ENCODE results near the gene MAP2K2.

Gene MAP2K2

GRCh38 chr19:4046362-4046691, 77.6 kb downstream of the MAP2K2 start:
- no peak for DNase-seq (ENCODE audit: extremely low read depth, low read depth)
- TF ChIP-seq CTCF (IDR thresholded peaks at IDR 0.05; ENCODE audit: low read depth, low read length): no peak

- no peak for TF ChIP-seq CTCF (IDR thresholded peaks at IDR 0.05; ENCODE audit: low read depth, low read length)
- DNase-seq (ENCODE audit: extremely low read depth, low read depth): no peak
These were observed 78.1 kb downstream of the MAP2K2 start for GRCh38 chr19:4045597-4046361.

- no peak for DNase-seq (ENCODE audit: extremely low read depth, low read depth)
- TF ChIP-seq CTCF (IDR thresholded peaks at IDR 0.05; ENCODE audit: low read depth, low read length): no peak
These were observed 78.9 kb downstream of the MAP2K2 start for GRCh38 chr19:4044990-4045465.

GRCh38 chr19:4043966-4044715, 79.8 kb downstream of the MAP2K2 start:
- TF ChIP-seq CTCF (IDR thresholded peaks at IDR 0.05; ENCODE audit: low read depth, low read length): no peak
- DNase-seq (ENCODE audit: extremely low read depth, low read depth): no peak

- TF ChIP-seq CTCF (IDR thresholded peaks at IDR 0.05; ENCODE audit: low read depth, low read length): no peak
- DNase-seq (ENCODE audit: extremely low read depth, low read depth): no peak
These were observed 80.5 kb downstream of the MAP2K2 start for GRCh38 chr19:4043401-4043800.

- DNase-seq (ENCODE audit: extremely low read depth, low read depth): no peak
- no peak for TF ChIP-seq CTCF (IDR thresholded peaks at IDR 0.05; ENCODE audit: low read depth, low read length)
These were observed 81.2 kb downstream of the MAP2K2 start for GRCh38 chr19:4042731-4043082.

- TF ChIP-seq CTCF (IDR thresholded peaks at IDR 0.05; ENCODE audit: low read depth, low read length): no peak
- DNase-seq (ENCODE audit: extremely low read depth, low read depth): no peak
These were observed 81.7 kb downstream of the MAP2K2 start for GRCh38 chr19:4042064-4042730.
